ENCODE results near the gene GAPT. TPM values are rescaled to one million over a fixed set of nuclear protein-coding genes. Genes with fewer than 3 reads are reported as not detected.

GAPT gene
- total and polyA plus RNA-seq, 2 donors (not counting 1 experiment from before 2014, with no cell fraction given), result not detected

- Histone ChIP-seq H2AFZ (ENCODE audit: low read length) (no peak overlapping the region), H3K4me2 (ENCODE audit: extremely low read depth, insufficient read depth, low read length) (no peak overlapping the region), H4K20me1 (ENCODE audit: control insufficient read depth, extremely low read depth, insufficient read depth, low read length) (no peaks in the 10 kb centered on the region), H3K4me3 (replicated peaks in 1 of 4; ENCODE audit: control extremely low read depth in 1 of 4, insufficient read depth in 1 of 4, low read depth in 3 of 4, low read length in 4 of 4) (no peak overlapping the region), H3K9me3 (ENCODE audit: control insufficient read depth, insufficient read depth, low read depth, low read length) (no peaks in the 10 kb centered on the region), H3K27ac (ENCODE audit: insufficient read depth, low read length) (no peak overlapping the region), H3K27me3 (ENCODE audit: control insufficient read depth, insufficient read depth, low read length) (no peaks in the 10 kb centered on the region), H3K9ac (ENCODE audit: insufficient read depth, low read length) (no peak overlapping the region), H3K4me1 (ENCODE audit: control insufficient read depth, extremely low read depth, insufficient read depth, low read length) (no peaks in the 10 kb centered on the region), H3K36me3 (ENCODE audit: control insufficient read depth, insufficient read depth, low read length) (no peaks in the 10 kb centered on the region), H3K79me2 (ENCODE audit: control insufficient read depth, insufficient read depth, low read length) (no peaks in the 10 kb centered on the region)
- TF ChIP-seq, protein P1, sequence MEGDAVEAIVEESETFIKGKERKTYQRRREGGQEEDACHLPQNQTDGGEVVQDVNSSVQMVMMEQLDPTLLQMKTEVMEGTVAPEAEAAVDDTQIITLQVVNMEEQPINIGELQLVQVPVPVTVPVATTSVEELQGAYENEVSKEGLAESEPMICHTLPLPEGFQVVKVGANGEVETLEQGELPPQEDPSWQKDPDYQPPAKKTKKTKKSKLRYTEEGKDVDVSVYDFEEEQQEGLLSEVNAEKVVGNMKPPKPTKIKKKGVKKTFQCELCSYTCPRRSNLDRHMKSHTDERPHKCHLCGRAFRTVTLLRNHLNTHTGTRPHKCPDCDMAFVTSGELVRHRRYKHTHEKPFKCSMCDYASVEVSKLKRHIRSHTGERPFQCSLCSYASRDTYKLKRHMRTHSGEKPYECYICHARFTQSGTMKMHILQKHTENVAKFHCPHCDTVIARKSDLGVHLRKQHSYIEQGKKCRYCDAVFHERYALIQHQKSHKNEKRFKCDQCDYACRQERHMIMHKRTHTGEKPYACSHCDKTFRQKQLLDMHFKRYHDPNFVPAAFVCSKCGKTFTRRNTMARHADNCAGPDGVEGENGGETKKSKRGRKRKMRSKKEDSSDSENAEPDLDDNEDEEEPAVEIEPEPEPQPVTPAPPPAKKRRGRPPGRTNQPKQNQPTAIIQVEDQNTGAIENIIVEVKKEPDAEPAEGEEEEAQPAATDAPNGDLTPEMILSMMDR (conservative IDR thresholded peaks at IDR 0.05 in 1 of 2, IDR thresholded peaks at IDR 0.05 in 1 of 2; ENCODE audit: low read depth in 1 of 2, low read length in 2 of 2), result peak in 1 of 2 donors; percentile 16
- no peak for TF ChIP-seq EZH2 (IDR thresholded peaks at IDR 0.05; ENCODE audit: low read length, missing control alignments)
- no peak for DNase-seq (ENCODE audit: low read depth in 2 of 2)
These were observed 5.3 kb downstream of the GAPT start for GRCh38 chr5:58496488-58496887.

- no peak overlapping the region for H3K27ac ChIP-seq (ENCODE audit: insufficient read depth, low read length)
- no peaks in the 10 kb centered on the region for H3K27me3 ChIP-seq (ENCODE audit: control insufficient read depth, insufficient read depth, low read length)
- H3K4me1 ChIP-seq (ENCODE audit: control insufficient read depth, extremely low read depth, insufficient read depth, low read length), result no peaks in the 10 kb centered on the region
- no peak overlapping the region for H2AFZ ChIP-seq (ENCODE audit: low read length)
- DNase-seq (ENCODE audit: low read depth in 2 of 2), result no peak
- TF ChIP-seq EZH2 (IDR thresholded peaks at IDR 0.05; ENCODE audit: low read length, missing control alignments), result no peak
- TF ChIP-seq, protein P1 (conservative IDR thresholded peaks at IDR 0.05 in 1 of 2, IDR thresholded peaks at IDR 0.05 in 1 of 2; ENCODE audit: low read depth in 1 of 2, low read length in 2 of 2), result no peak
- H3K4me2 ChIP-seq (ENCODE audit: extremely low read depth, insufficient read depth, low read length), result no peak overlapping the region
- H3K4me3 ChIP-seq (replicated peaks in 1 of 4; ENCODE audit: control extremely low read depth in 1 of 4, insufficient read depth in 1 of 4, low read depth in 3 of 4, low read length in 4 of 4), result no peak overlapping the region
- H3K36me3 ChIP-seq (ENCODE audit: control insufficient read depth, insufficient read depth, low read length), result no peaks in the 10 kb centered on the region
- H3K9ac ChIP-seq (ENCODE audit: insufficient read depth, low read length), result no peak overlapping the region
- no peaks in the 10 kb centered on the region for H3K9me3 ChIP-seq (ENCODE audit: control insufficient read depth, insufficient read depth, low read depth, low read length)
- no peaks in the 10 kb centered on the region for H4K20me1 ChIP-seq (ENCODE audit: control insufficient read depth, extremely low read depth, insufficient read depth, low read length)
- H3K79me2 ChIP-seq (ENCODE audit: control insufficient read depth, insufficient read depth, low read length), result no peaks in the 10 kb centered on the region
These were observed 6.2 kb downstream of the GAPT start for GRCh38 chr5:58497386-58497785.

DNA sequence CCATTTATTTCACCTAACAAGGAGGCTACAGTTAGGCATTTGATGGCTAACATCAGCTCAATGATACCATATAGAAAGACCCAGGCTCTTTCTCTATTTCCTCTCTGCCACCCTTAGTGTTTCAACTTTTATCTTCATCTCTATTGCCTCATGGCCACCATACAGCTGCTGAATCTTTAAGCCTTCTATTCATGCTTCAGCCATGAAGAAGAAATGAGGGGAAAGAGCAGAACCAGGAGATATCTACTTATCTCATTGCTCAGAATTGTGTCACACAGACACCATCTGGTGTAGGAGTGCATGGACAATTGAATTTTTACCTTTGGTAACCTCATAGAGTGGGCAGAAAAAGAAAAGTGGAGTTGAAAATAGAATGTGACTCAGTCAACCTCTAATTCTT lies 6.7 kb downstream of the GAPT start:
- Histone ChIP-seq H3K27ac (ENCODE audit: insufficient read depth, low read length) (no peak overlapping the region), H3K27me3 (ENCODE audit: control insufficient read depth, insufficient read depth, low read length) (no peaks in the 10 kb centered on the region)

More for the DNA sequence above, 6.7 kb downstream of the GAPT start:
- H3K4me2 ChIP-seq (ENCODE audit: extremely low read depth, insufficient read depth, low read length), result no peak overlapping the region
- no peak for TF ChIP-seq EZH2 (IDR thresholded peaks at IDR 0.05; ENCODE audit: low read length, missing control alignments)
- TF ChIP-seq, protein P1 (conservative IDR thresholded peaks at IDR 0.05 in 1 of 2, IDR thresholded peaks at IDR 0.05 in 1 of 2; ENCODE audit: low read depth in 1 of 2, low read length in 2 of 2), result no peak
- no peaks in the 10 kb centered on the region for H3K36me3 ChIP-seq (ENCODE audit: control insufficient read depth, insufficient read depth, low read length)
- no peaks in the 10 kb centered on the region for H3K79me2 ChIP-seq (ENCODE audit: control insufficient read depth, insufficient read depth, low read length)
- DNase-seq (ENCODE audit: low read depth in 2 of 2), result no peak
- H4K20me1 ChIP-seq (ENCODE audit: control insufficient read depth, extremely low read depth, insufficient read depth, low read length), result no peaks in the 10 kb centered on the region
- H3K9me3 ChIP-seq (ENCODE audit: control insufficient read depth, insufficient read depth, low read depth, low read length), result no peaks in the 10 kb centered on the region
- H2AFZ ChIP-seq (ENCODE audit: low read length), result no peak overlapping the region
- no peak overlapping the region for H3K4me3 ChIP-seq (replicated peaks in 1 of 4; ENCODE audit: control extremely low read depth in 1 of 4, insufficient read depth in 1 of 4, low read depth in 3 of 4, low read length in 4 of 4)
- no peaks in the 10 kb centered on the region for H3K4me1 ChIP-seq (ENCODE audit: control insufficient read depth, extremely low read depth, insufficient read depth, low read length)
- H3K9ac ChIP-seq (ENCODE audit: insufficient read depth, low read length), result no peak overlapping the region
